DND-41 (cell line): ENCODE measurements around the gene LAMP1.

Experiments used
- CTCF ChIP-seq: IDR thresholded peaks from 2 replicates; pipeline ENCODE4 v1.5.1; 2012; ENCODE audit warnings: borderline replicate concordance, low read length, moderate library complexity, mild to moderate bottlenecking; ENCODE audit not compliant: poor library complexity, severe bottlenecking; ENCODE audit errors: extremely low read depth
- EZH2 ChIP-seq: IDR thresholded peaks from 3 replicates; pipeline ENCODE4 v1.6.1; 2012; ENCODE audit warnings: borderline replicate concordance, low read depth, mild to moderate bottlenecking, moderate library complexity, low read length, inconsistent platforms; ENCODE audit not compliant: severe bottlenecking

GRCh38 chr13:113332615-113333014 is 35.6 kb downstream of the LAMP1 start:
- no peak for TF ChIP-seq EZH2
- no peak for TF ChIP-seq CTCF
